ENCODE data around the gene TMEM72. TPM values are rescaled to one million over a fixed set of nuclear protein-coding genes. Genes with fewer than 3 reads are reported as not detected.

TMEM72 gene
- total and polyA plus RNA-seq, 2 donors (not counting 1 experiment from before 2014, with no cell fraction given): not detected

GRCh38 chr10:44920252-44920651, 9.1 kb downstream of the TMEM72 start:
- WGBS (ENCODE audit: insufficient coverage): 80% methylated on average over 2 of the region's 3 CpGs
- Histone ChIP-seq H3K27me3 (replicated peaks in 1 of 4; ENCODE audit: control extremely low read depth in 1 of 4, control insufficient read depth in 3 of 4, insufficient read depth in 4 of 4, low read length in 3 of 4) (peaks cover 0 to 2% (median 0%) of the 10 kb centered on the region in 4 experiments), H3K4me2 (replicated peaks; ENCODE audit: low read depth, low read length, poor library complexity, severe bottlenecking) (no peak overlapping the region), H4K20me1 (ENCODE audit: control insufficient read depth, insufficient read depth, low read length, poor library complexity, severe bottlenecking) (no peaks in the 10 kb centered on the region), H3K27ac (ENCODE audit: low read length in 2 of 2) (no peak overlapping the region), H3K9me3 (ENCODE audit: control extremely low read depth in 1 of 3, control insufficient read depth in 2 of 3, insufficient read depth in 1 of 3, low read length in 2 of 3) (no peaks in the 10 kb centered on the region), H3K9ac (ENCODE audit: low read length) (no peak overlapping the region), H3K36me3 (replicated peaks in 1 of 2; ENCODE audit: control extremely low read depth in 1 of 2, control insufficient read depth in 1 of 2, extremely low read depth in 1 of 2, insufficient read depth in 2 of 2, low read length in 1 of 2) (no peaks in the 10 kb centered on the region), H3K4me1 (ENCODE audit: control insufficient read depth in 2 of 2, insufficient read depth in 2 of 2, low read length in 2 of 2) (no peaks in the 10 kb centered on the region), H3K4me3 (ENCODE audit: control extremely low read depth in 1 of 5, extremely low read depth in 1 of 5, insufficient read depth in 1 of 5, low read depth in 2 of 5, low read length in 4 of 5) (no peak overlapping the region), H2AFZ (ENCODE audit: insufficient read depth, low read depth, low read length, poor library complexity, severe bottlenecking) (no peak overlapping the region), H3K79me2 (ENCODE audit: control insufficient read depth, insufficient read depth, low read length) (no peaks in the 10 kb centered on the region)
- ATAC-seq (ENCODE audit: low read depth): no peak
- intact Hi-C loops (cut with micrococcal nuclease): no loop called here
- no peak for DNase-seq
- H3K4me3 Mint-ChIP-seq: no peak overlapping the region
- no peaks in the 10 kb centered on the region for H3K9me3 Mint-ChIP-seq (ENCODE audit: insufficient read depth)
- no peaks in the 10 kb centered on the region for H3K4me1 Mint-ChIP-seq
- TF ChIP-seq CTCF (IDR thresholded peaks at IDR 0.05): no peak
- TF ChIP-seq EZH2 (IDR thresholded peaks at IDR 0.05; ENCODE audit: borderline replicate concordance, insufficient read depth, low read depth, low read length, poor library complexity, severe bottlenecking): no peak
- H3K27ac Mint-ChIP-seq: no peak overlapping the region
- CTCF ChIA-PET: interaction anchor here (1.0 kb wide), 1 partner anchor 12 kb away, joined by 5 read pairs; no protein-coding TSS in a partner anchor
- POLR2A ChIA-PET: no interaction called here
- H3K27me3 Mint-ChIP-seq: peaks cover 15% of the 10 kb centered on the region

GRCh38 chr10:44921061-44921460, 9.9 kb downstream of the TMEM72 start:
- 92% methylated on average over 5 of the region's 5 CpGs for WGBS (ENCODE audit: insufficient coverage)
- Histone ChIP-seq H3K9me3 (ENCODE audit: control extremely low read depth in 1 of 3, control insufficient read depth in 2 of 3, insufficient read depth in 1 of 3, low read length in 2 of 3) (no peaks in the 10 kb centered on the region), H3K27me3 (replicated peaks in 1 of 4; ENCODE audit: control extremely low read depth in 1 of 4, control insufficient read depth in 3 of 4, insufficient read depth in 4 of 4, low read length in 3 of 4) (peaks cover 0 to 2% (median 0%) of the 10 kb centered on the region in 4 experiments), H4K20me1 (ENCODE audit: control insufficient read depth, insufficient read depth, low read length, poor library complexity, severe bottlenecking) (no peaks in the 10 kb centered on the region), H3K4me3 (ENCODE audit: control extremely low read depth in 1 of 5, extremely low read depth in 1 of 5, insufficient read depth in 1 of 5, low read depth in 2 of 5, low read length in 4 of 5) (no peak overlapping the region), H3K4me2 (replicated peaks; ENCODE audit: low read depth, low read length, poor library complexity, severe bottlenecking) (no peak overlapping the region), H3K36me3 (replicated peaks in 1 of 2; ENCODE audit: control extremely low read depth in 1 of 2, control insufficient read depth in 1 of 2, extremely low read depth in 1 of 2, insufficient read depth in 2 of 2, low read length in 1 of 2) (no peaks in the 10 kb centered on the region), H3K4me1 (ENCODE audit: control insufficient read depth in 2 of 2, insufficient read depth in 2 of 2, low read length in 2 of 2) (no peaks in the 10 kb centered on the region), H3K9ac (ENCODE audit: low read length) (no peak overlapping the region), H3K27ac (ENCODE audit: low read length in 2 of 2) (no peak overlapping the region), H2AFZ (ENCODE audit: insufficient read depth, low read depth, low read length, poor library complexity, severe bottlenecking) (no peak overlapping the region), H3K79me2 (ENCODE audit: control insufficient read depth, insufficient read depth, low read length) (no peaks in the 10 kb centered on the region)
- DNase-seq (no peak), ATAC-seq (ENCODE audit: low read depth) (no peak)
- peaks cover 9% of the 10 kb centered on the region for H3K27me3 Mint-ChIP-seq
- H3K4me3 Mint-ChIP-seq: no peak overlapping the region
- H3K9me3 Mint-ChIP-seq (ENCODE audit: insufficient read depth): no peaks in the 10 kb centered on the region
- ChIA-PET POLR2A (no interaction called here), CTCF (interaction anchor here (0.6 to 1.0 kb wide), 3 partner anchors 11 to 55 kb away, joined by 3 to 5 read pairs (median 3); no protein-coding TSS in a partner anchor)
- no peak overlapping the region for H3K27ac Mint-ChIP-seq
- TF ChIP-seq CTCF (IDR thresholded peaks at IDR 0.05) (no peak), EZH2 (IDR thresholded peaks at IDR 0.05; ENCODE audit: borderline replicate concordance, insufficient read depth, low read depth, low read length, poor library complexity, severe bottlenecking) (no peak)
- intact Hi-C loops (cut with micrococcal nuclease): no loop called here
- no peaks in the 10 kb centered on the region for H3K4me1 Mint-ChIP-seq

Measured in B cell (primary cell).